Measurements from ENCODE around the gene RPP38.
A peak's percentile ranks its signal among the peaks of the same experiment; 100 is the strongest.

The RPP38 gene

DNA sequence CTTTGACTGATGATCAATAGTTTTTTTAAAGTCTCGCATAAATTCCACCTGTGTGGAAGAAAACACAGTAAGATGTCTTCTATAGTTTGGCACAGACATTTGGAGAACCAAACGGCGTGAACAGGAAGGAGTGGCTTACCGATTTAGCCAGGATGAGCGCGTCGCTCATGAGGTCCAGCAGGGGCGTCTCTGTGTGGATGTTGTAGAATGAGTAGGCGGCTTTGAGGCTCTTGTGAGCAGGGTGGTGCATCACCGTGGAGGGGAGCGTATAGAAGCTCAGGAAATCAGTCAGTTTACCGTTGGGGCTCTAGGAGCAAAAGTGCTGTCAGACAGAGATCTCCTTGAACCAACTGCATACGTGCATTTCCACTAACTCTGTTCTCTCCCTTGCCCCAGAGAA lies 15.5 kb downstream of the RPP38 start:
- DNase-seq = peak in 1 of 5 donors; percentile 34

DNA sequence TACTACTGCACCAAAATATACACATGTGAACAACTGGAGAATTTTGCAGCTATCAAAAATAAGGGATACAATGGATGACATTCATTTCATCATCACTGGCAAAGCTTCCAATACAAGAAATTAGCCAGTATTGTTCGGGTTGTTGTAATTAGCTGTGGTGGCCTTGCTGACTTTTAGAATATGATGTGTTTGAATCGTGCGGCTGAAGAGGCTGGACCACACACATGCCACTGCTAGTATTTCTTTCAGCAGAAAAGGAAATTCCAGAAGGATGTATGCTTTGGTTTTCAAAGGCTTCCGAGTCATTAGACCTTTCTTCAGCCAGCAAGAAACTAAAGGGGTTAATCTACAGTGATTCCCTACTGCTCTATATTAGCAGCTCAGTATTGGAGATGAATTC lies 16.6 kb downstream of the RPP38 start:
- no peak for DNase-seq

DNA sequence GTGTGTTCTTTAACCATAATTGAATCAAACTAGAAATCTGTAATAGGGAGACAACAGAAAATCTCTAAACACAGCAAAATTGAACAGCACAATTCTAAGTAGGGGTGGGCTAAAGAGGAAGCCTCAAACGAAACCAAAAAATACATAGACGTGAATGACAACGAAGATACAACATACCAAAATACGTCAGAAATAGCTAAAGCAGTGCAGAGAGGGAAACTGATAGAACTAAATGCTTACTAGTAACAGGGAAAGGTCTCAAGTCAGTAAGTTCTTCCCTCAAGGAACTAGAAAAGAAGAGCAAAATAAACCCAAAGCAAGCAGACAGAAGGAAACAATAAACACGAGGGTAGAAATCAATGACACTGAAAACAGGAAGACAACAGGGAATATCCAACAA lies 19.1 kb downstream of the RPP38 start:
- DNase-seq = no peak

DNA sequence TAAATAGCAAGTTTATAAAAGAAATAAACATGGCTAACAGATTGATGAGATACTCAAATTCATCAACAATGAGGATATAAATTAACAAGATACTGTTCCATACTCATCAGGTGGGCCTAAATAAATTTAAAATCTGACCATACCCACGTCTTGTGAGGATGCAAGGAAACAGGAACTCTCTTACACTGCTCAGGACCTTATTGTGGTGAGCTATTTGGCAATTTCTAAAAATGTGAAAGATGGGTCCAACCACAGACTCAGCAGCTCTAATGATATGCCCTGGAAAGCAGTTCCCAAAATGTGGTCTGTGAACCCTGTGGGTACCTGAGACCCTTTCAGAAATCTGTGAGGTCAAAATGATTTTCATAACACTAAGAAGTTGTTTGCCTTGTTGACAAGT lies 21.5 kb downstream of the RPP38 start:
- no peak for DNase-seq

DNA sequence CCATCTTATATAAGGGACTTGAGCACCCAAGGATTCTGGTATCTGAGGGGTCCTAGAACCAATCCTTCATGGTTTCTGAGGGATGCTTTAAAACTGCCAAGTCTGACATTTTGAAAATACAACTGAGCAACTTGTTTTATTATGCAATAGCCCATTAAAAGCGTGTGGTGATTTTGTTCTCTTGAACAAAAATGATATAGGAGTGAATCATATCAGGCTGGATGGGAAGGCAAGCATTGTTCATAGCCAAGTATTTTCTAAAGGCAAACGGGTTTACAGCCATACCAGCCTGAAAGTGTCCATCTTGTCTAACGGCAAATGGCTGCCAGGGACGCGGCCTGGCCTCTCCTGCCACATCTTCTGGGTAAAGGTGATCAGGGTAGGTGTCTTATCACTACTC lies 23.4 kb downstream of the RPP38 start:
- no peak for DNase-seq

DNA sequence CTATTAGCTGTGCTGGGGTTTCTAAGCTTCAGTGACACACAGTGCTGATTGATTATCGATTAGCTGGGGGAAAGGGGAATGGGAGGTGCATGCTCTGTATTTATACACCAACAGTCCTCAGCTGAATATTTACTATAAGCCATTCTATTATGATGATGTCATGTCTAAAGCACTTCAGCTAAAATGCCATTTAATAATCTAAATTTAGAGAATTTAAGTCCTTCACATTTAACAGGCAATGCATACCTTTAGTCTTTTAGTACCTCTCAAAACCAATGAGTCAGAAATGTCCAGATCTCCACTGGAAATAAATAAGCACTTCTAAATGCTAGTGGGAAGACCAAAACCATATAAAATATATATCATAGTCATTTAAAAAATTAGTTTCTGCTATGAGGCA lies 24.6 kb downstream of the RPP38 start:
- DNase-seq = no peak

DNA sequence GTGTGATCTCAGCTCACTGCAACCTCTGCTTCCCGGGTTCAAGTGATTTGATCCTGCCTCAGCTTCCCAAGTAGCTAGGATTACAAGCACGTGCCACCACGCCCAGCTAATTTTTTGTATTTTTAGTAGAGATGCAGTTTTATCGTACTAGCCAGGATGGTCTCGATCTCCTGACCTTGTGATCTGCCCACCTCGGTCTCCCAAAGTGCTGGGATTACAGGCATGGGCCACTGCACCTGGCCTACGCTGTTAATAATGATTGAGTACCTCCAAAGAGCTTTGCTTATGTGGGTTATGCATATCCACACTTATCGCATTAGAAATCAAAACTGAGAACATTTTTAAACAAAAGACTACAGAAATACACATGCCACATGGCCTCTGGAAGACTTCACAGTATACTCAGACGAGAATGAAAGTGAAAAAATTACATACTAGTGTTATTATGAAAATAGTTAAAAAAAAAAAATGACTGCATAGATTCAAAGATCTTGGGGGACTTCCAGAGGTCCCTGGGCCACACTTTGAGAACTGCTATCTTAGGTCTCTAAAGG lies 25.4 kb downstream of the RPP38 start:
- DNase-seq = no peak

DNA sequence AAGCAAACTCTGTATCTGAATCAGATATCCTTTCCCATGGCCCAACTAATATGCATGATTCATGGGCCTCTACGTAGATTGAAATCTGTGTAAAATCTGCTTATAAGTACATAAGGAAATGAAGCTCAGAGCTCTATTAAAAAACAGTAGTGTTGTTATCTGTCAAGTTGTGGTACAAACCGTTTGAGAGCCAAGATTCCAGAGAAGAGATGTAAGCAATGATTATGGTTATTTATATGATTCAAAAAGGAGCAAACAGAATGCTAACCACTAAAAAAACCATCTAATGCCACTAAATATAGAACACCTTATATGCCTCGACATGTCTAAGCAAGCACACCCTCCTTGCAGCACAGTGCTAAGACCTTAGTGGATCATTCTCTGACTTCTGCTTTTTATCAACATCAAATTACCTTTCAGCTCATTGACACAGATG lies 26.6 kb downstream of the RPP38 start:
- DNase-seq = peak in 1 of 5 donors; percentile 75

DNA sequence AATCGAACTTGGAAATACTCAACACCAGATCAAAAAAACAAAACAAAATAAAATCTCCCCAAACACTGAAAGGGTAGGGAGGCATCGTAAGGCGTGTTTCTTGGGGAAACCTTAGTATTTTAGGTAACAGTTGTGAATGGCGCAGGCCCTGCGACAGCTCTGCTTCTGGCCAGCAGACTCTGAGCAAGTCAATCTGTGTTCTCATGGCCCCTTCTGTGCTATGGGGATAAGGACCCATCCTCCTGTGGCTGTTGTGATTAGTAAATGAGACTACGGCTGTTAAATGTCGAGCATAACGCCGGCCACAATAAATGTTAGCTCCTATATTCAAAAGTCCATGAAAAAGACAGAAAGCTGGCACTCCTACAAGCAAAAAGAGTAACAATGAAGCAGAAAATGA lies 27.0 kb downstream of the RPP38 start:
- no peak for DNase-seq

DNA sequence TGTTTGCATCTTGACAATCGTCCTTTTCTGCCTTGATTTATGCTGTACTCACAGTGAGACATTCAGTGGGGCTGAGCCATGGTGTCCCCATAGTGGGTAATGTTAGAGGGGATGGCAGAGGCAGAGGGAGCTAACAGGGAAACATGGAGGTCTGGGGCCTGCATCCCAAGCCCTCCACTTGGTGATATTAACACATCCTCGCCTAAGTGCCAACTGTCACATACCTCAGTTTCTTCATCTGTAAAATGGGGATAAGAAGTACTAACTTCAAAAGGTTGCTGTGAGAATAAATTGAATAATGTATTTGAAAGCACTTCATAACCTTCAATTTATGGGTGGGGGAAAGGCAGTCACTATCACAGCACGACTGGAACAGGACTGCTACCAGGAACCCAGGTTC lies 27.8 kb downstream of the RPP38 start:
- no peak for DNase-seq

DNA sequence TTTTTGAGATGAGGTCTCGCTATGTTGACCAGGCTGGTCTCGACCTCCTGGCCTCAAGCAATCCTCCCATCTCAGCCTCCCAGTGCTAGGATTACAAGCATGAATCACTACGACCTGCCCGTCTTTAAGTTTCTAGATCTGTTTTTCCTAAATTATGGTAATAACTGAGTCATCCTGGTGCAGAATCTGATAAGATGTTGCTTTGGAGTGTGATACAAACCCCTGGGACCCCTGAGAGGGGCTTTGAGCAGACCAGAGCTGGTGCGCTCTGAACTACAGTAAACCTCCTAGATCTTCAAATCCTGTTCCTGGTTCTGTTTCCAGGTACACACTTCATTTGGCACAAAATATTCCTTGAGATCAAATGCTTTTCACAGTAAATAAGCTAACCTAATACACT lies 34.2 kb downstream of the RPP38 start:
- DNase-seq = no peak

DNA sequence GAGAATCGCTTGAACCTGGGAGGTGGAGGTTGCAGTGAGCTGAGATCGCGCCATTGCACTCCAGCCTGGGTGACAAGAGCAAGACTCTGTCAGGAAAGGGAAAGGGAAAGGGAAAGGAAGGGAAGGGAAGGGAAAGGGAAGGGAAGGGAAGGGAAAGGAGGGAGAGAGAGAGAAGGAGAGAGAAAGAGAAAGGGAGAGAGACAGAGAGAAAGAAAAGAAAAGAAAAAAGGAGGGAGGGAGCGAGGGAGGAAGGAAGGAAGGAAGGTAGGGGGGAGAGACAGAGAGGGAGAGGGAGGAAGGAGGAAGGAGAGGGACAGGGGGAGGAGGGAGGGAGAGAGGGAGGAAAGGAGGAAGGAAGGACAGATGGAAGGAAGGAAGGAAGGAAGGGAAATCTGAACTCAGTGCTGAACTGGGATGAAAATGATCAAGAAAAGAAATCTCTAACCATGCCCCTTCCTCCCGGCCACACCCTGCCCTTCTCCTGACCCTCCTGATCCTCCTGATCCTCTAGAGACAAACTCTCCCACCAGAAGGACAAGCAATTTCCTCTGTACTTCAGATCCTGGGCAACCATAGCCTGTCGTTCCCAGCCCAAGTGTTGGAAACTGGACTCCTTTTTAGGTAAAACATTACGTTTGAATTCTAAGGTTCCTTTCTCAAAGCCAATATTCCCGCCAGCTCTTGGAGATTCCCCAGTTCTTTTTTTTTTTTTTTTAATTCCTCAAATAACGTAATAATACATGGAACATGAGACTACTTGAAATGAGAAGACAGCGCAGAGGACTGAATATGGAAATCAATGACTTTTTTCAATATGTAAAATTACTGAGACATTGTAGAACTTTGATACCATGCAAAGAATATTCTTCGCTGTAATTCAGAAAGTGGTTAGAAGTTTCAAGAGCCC lies 39.2 kb downstream of the RPP38 start:
- DNase-seq = no peak

DNA sequence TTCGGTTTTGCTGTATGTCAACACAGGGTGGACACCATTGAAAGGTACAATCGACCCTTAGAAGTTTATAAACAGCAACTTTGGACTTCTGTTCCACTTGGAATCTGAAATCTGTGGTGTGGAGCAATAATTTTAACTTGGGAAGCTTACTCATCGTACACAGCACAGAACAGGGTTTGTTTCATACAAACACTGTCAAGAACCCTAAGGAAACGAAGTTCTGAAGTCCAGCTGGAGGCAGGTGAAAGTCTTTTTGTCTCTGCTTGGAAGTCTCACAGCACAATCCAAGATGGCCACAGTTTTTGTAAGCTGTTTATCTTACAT lies 39.8 kb downstream of the RPP38 start:
- no peak for DNase-seq

DNA sequence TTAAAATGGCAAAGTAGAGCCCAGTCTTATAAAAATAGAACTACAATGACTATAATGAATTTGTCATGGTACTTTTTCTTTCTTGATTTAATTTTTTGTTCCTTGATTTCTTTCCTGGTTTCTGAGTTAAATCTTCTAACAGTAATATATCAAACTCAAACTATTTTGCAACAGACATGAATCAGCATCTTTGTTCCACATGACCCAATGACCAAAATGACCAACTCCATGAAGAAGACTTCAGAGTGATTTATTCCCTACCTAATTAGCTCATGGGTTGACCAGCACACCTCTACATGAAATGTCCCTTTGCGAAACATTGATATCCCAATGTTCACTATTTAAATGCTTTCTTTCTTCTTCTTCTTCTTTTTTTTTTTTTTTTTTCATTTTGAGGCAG lies 40.5 kb downstream of the RPP38 start:
- DNase-seq = no peak

DNA sequence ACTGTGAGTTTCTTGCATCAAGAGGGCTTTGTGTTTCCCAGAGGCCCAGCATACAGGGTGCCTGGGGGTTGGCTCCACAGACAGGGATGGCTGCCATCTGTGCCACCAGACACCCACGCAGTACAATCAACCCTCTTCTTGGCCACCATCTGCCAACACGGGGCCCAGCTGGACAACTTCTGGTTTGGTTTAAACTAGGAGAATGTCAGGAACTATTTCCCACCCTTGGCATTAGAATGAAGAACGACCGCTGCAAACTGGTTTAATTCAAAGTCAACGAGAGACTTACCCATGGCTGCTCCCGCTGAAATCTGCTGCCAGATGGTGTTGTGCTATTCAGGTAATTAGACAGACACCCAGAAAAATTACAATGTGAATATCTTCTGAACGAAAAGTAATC lies 43.5 kb downstream of the RPP38 start:
- DNase-seq = no peak

DNA sequence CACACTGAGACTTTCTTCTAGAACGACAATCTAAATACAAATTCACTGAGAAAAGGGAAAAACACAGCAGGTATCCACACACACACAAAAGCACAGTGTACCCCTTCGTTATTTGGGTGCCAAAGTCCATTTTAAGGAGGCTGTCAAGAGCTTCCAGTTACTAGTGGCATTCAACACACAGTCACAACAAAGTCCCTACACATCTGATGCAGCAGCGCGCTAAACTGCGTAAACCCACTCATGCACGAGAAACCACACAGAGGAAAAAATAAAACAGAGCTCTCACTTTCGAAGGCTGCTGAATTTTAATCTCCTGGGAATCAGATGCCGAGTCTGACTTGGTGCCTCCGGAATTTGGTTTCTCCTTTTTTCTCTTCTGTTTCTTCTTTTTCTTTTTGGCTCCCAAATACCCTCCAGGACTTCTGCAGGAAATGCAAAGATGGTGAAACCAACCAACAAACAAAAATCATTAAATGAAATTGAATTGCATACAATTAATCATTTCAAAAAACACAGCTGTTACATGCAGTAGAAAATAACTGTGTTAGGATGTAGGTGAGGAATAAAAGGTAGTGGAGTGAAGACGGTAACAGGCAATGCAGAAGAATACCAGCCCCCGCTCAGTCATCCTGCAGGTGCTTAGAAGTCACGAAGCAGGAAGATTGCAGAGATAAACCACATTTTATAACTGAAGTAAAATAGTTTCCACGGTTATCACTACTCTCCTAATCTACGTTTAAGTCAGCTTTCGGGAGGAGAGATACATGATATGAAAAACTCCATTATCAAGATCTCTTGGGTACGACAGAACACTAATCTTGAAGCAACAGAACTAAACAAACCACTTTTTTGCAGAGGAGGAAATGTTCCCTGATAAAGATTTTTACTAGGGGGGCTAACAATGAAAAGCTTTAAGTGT lies 44.2 kb downstream of the RPP38 start:
- peak in 1 of 5 donors; percentile 5 for DNase-seq

DNA sequence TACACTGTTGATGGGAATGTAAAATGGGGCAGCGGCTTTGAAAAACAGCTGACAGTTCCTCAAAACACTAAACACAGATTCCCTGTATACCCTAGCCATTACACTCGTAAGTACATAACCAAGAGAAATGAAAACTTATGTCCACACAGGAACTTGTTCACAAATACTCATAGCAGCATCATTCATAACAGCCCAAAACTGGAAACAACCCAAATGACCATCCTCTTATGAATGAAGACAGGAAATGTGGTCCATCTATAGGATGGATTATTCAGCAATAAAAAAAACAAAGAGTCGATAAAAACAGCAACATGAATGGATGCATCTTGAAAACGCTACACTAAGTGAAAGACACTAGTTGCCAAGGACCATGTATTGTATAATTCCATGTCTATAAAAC lies 47.6 kb downstream of the RPP38 start:
- no peak for DNase-seq

DNA sequence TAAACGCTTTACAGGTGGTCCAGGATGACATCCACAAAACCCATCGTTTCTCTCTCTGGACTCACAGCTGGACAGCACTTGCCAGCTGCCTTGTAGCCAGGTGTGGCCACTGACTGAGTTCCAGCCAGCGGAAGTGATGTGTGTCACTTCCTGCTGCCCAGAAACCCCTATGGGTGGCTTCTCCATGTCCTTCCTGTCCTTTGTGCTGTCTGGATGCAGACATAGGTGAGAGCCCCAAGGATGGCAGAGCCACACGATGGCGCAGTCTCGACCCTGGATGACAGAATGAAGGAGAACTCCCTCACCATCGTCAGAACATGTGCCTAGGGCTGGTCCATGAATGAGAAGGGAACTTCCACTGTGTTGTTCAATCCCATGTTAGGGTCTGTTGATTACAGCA lies 49.2 kb downstream of the RPP38 start:
- DNase-seq = no peak

DNA sequence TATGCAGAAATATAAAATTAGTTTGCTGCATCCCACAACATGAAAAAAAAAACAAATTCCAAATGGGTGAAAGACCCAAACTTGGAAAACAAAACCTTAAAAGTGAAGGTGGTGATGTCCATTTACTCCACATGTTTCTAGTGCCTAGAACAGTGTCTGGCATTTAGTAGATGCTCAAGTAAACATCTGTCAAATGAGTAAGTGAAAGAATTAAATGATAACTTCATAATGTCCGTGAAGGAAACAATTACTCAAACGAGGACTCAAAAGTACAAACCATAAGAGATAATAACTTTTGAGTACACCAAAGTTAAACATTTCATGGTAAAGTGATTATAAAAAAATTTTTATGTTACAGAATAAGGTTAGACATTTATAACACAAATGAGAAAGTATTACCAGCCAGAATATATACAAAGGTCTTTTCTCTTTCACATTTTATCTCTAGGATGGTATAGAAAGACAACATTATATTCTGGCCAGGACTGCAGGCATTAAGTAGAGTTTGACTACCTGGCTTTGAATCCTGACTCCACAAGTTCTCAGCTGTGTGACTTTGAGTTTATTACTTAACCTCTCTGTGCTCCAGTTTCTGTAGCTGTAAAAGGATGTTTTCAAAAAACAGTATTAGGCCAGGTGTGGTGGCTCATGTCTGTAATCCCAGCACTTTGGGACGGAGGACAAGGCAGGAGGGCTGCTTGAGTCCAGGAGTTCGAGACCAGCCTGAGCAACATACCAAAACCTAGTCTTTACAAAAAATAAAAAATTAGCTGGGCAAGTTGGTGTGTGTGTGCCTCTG lies 50.6 kb downstream of the RPP38 start:
- no peak for DNase-seq

DNA sequence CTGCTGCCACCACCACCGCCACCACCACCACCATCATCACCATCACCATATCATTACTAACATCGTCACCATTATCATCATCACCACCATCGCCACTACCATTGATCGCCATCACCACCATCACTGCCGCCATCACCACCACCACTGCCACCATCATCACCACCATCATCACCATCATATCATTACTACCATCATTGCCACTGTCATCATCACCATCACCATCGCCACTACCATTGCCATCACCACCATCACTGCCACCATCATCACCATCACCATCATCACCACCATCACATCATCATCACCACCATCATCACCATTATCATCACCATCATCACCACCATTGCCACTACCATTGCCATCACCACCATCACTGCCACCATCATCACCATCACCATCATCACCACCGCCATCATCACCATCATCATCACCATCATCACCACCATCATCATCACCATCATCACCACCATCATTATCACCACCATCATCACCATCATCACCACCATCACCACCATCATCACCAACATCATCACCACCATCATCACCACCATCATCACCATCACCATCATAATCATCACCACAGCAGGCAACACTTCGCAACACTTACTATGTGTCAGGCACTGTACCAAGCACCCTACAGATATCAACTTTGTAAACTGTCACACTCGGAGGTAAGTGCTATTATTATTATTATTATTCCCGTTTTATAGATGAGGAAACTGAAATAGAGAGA lies 52.1 kb downstream of the RPP38 start:
- no peak for DNase-seq

DNA sequence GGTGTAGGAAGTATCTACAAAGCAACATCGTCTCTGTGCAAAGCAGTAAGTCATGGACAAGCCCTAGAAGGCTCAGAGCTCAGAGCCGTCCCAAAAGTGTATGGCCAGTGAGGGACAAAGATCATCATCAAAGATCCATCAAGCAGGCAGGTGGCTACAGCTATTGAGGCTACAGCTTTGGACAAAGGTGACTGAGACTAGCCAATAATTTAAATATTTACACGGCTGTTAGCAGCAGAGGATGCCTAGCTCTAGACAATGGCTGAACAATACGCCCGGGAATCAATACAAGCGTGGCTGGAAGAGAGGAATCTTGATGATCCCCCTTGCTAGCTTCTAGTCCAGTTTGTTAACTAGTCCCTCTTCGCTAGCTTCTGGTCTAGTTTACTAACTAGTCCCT lies 53.4 kb downstream of the RPP38 start:
- DNase-seq = no peak

DNA sequence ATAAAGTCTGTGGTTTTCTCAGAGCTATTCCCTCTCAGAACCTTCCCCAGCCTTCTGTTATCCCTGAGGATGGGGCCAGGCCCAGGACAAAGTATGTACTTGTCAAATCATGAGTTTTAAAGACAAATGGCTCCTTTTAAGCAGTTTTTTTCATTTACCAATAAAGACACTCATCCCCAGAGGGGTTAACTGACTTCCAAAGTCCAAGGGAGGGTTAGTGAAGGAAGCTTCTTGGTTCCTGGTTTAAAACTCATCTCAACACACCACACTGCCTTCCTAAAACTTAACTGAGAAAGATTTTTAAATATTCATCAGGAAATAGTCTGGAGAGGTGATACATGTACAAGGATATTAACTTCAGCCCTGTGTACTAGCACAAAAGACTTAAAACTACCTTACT lies 55.4 kb downstream of the RPP38 start:
- no peak for DNase-seq
